GM19463 (cell line): Measurements from ENCODE around the gene IL1RAPL2.
"Not testable (repeated sequence)": the region's sequence is repeated elsewhere in the genome, so short reads cannot be mapped to it uniquely, and the experiment has no call there.

ENCODE experiments used
- ATAC-seq: cut with Tn5 transposase; IDR thresholded peaks from one replicate; pipeline ENCODE4 v1.9.1; 2021; ENCODE audit warnings: mild to moderate bottlenecking, moderate library complexity; ENCODE audit not compliant: unreplicated experiment

Gene IL1RAPL2

GRCh38 chrX:104669063-104669462, 103.1 kb downstream of the IL1RAPL2 start:
- ATAC-seq, result no peak

DNA sequence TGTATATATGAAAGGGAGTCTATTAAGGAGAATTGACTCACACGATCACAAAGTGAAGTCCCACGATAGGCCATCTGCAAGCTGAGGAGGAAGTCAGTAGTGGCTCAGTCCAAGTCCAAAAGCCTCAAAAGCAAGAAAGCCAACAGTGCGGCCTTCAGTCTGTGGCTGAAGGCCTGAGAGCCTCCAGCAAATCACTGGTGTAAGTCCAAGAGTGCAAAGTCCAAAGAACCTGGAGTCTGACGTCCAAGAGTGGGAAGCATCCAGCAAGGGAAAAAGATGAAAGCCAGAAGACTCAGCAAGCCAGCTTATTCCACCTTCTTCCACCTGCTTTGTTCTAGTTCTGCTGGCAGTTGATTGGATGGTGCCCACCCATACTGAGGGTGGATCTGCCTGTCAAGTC, 104.1 kb downstream of the IL1RAPL2 start:
- no peak for ATAC-seq

DNA sequence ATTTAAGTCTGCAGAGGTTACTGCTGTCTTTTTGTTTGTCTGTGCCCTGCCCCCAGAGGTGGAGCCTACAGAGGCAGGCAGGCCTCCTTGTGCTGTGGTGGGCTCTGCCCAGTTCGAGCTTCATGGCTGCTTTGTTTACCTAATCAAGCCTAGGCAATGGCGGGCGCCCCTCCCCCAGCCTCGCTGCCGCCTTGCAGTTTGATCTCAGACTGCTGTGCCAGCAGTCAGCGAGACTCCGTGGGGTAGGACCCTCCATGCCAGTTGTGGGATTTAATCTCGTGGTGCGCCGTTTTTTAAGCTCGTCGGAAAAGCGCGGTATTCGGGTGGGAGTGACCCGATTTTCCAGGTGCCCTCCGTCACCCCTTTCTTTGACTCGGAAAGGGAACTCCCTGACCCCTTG, 111.5 kb downstream of the IL1RAPL2 start:
- ATAC-seq, result not testable (repeated sequence)

DNA sequence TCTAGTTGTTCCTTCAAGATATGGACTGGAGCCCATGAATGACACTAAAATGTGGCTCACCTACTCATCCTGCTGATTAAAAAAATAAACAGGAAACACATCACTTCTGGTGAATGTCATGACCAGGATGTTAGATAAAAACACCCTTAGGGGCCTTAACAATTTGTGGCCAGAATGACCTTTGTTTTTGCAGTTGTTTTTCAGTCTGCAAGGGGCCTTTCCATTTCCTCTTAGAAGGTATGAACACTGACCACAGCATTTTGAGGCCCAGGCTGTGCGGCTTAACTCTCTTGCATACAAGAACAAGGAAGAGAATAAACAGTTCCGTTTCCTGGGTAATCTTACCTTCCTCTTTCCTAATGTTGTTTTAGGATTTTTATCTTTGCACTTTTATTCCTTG, 113.2 kb downstream of the IL1RAPL2 start:
- no peak for ATAC-seq

- no peak for ATAC-seq
Measured at GRCh38 chrX:104681214-104681613, 115.2 kb downstream of the IL1RAPL2 start.

GRCh38 chrX:104684077-104684476, 118.1 kb downstream of the IL1RAPL2 start:
- ATAC-seq, result no peak

- ATAC-seq, result peak; percentile 83
Measured at GRCh38 chrX:104695593-104695992, 129.6 kb downstream of the IL1RAPL2 start.

GRCh38 chrX:104696667-104697066, 130.7 kb downstream of the IL1RAPL2 start:
- ATAC-seq, result no peak

DNA sequence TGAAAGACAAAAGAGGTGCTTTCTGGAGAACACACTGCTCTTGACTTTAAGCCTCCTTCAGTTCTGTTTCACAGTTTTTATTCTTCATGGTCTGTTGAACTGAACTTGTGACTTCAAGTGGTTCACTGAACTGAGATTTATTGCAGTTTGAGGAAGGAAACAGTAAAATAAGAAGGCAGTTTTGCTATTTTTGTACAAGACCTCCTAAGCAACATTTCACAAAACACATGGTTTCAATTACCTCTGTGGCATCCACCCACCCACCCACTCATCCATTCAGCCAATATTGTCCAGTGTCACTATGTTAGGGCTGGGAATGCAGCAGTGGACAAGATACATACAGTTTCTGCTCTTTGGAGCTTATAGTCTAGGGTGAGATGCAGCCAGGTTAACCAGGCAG, 131.3 kb downstream of the IL1RAPL2 start:
- no peak for ATAC-seq

- ATAC-seq, result no peak
Measured at GRCh38 chrX:104707042-104707441, 141.0 kb downstream of the IL1RAPL2 start.

GRCh38 chrX:104707572-104707971, 141.6 kb downstream of the IL1RAPL2 start:
- ATAC-seq, result no peak

DNA sequence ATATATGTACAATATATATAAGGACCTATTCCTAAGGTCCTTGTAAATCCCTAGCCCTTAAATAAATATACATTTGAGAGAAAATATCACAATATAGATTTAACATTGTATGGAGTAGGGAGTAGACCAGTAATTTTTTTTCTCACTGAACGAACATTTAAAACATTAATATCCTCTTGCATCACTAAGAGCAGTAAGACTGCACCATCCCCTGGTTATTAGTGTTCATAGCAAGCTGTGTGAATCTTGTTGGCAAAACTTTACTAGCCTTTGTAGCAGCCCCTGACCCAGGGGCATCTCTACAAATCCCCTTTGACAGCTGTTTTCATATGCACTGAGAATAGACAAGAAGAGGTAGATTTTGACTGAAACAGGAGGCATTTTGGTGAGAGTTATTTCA, 146.5 kb downstream of the IL1RAPL2 start:
- no peak for ATAC-seq

GRCh38 chrX:104721854-104722253, 155.9 kb downstream of the IL1RAPL2 start:
- no peak for ATAC-seq

DNA sequence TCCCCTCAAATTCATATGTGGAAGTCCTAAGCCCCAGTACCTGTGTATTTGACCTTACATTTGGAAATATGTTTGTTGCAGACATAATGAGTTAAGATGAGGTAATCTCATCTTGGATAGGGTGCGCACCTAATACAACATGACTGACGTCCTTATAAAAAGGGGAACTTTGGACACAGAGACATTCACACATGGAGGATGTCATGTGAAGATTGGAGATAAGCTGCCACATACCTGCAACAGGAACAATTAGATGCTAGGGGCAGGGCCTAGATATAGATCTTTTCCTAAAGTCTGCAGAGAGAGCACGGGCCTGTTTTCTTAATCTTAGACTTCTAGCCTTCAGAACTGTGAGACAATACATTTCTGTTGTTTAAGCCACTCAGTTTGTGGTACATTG, 162.5 kb downstream of the IL1RAPL2 start:
- no peak for ATAC-seq

DNA sequence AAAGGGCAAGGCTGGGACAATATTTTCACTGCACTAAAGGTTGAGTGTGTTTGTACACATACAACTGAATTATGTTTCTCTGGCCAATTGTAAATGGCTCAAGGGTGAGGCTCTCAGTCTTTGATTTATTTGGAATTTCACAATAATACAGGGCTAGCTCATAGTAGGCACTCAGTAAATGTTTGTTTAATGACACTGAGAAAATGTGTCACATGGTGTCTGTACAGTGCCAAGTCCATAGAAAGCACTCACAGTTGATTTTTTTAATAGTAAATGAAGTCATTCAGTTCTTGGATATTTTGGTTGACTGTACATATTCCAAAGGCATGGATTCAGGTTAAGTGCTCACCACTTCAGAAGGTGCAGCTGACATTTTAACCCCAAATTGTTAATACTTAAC, 176.4 kb downstream of the IL1RAPL2 start:
- ATAC-seq, result no peak

DNA sequence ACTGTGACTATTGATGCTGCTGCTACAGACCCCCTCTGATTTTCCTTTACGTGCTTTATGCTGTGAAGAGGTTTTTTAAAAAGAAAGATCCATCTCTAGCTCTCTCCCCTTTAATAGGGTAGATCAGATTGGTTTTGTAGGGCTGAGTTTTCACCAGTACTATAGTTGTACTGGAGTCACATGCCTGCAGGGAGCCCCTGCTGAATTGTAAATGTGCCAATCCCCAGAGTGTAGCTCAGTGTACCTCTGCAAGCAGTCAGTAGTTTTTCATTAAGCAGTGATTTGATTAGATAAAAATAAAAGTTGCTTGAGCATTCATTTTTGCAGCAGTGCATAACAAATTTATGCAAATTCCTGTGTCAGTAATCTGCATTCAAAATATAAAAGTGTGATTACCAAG, 179.2 kb downstream of the IL1RAPL2 start:
- no peak for ATAC-seq

DNA sequence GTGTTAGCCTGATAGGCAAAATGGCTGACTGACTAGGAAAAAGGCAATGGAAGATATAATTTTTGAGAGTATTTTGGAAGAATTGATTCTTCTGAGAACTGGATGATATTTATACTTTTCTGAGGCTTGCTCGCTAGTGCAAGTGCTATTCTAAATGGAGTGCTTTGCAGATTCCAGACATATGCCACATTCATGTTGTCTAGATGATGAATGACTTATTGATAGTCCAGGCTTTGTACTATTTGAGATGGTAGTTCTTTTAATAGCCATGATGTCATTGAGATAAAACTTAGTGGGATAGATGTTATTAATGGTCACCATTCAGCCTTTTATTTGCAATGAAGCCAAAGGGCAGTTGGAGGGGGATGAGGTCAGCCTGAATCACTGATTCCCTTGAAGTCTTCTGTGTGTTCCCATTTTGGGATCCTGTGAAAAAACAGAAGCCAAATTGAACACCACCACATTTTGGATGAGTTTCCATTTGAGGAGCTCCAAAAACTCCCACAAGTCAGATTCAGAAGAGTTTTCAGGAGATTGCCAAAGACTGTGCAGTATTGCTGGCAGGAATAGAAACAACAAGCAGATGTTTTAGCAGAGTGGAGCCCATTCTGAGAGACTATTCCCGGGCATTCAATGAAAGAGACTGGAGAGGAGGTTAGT, 184.1 kb downstream of the IL1RAPL2 start:
- ATAC-seq, result no peak

- ATAC-seq, result no peak
Measured at GRCh38 chrX:104762641-104763040, 196.6 kb downstream of the IL1RAPL2 start.

GRCh38 chrX:104789784-104790183, 223.8 kb downstream of the IL1RAPL2 start:
- ATAC-seq, result no peak

- no peak for ATAC-seq
Measured at GRCh38 chrX:104795804-104796203, 229.8 kb downstream of the IL1RAPL2 start.

DNA sequence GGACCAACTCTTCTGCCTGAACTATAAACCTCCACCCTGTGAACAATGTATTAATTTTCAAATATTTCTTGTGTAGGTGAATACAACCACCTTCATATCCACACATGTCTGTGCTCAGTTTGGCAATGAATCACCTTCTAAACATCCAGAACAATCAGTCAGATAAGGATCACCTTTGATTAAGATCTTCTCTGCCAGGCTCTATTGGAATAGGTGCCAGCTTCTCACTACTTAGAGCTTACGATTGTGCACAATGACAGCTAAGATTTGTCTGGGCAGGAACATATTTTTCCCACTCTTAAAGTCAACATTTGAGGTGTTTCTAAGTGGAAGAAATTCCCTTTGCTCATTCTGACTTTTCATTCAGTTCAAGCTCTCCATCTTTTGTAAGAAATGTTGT, 237.2 kb downstream of the IL1RAPL2 start:
- ATAC-seq, result no peak

DNA sequence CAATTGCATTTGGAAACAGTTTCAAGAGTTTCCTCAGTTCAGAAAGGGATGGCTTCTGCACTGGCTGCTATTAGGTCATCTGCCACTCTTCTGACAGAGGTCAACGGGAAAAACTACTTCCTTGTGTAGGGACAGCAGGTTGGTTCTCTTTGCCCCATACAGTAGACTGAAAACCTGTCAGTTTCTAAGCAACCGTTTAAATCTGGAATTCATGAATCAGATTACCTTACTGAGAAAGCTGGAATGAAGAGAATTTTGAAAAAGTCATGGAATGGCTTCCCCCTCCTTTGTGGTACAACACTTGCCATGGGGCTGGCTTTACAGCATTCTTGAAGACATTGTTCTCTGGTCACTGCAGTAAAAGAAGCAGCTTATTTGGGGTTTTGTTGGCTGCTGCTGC, 240.3 kb downstream of the IL1RAPL2 start:
- ATAC-seq, result no peak

DNA sequence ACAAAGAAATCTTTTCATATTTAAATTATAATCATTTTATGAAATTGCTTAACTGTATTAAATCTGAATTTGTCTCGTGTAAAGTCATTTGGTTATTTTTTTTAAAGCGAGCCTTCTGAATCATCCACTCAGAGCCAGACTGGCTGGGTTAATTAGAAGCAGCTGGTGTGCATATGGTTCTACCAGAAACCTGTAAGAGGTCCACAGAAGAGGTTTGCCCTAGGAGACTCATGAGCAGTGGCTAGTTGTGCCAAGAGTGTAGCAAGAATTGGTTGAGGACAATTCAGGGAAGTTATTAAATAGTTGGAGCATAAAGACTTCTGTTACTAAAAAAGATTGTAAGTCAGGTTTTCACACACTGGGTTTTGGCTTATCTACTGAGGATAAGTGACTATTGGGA, 267.4 kb downstream of the IL1RAPL2 start:
- ATAC-seq, result no peak
